HepG2 (cell line): ENCODE measurements around the gene FAM120B.

ENCODE experiments used
- ARNTL ChIP-seq: sonication (generic); formaldehyde crosslinking; IDR thresholded peaks from 2 replicates; pipeline ENCODE4 v1.4.0; 2020; ENCODE audit warnings: mild to moderate bottlenecking, missing genetic modification reagents
- HBP1 ChIP-seq: IDR thresholded peaks from 2 replicates; pipeline ENCODE4 v1.6.1; 2016; ENCODE audit warnings: low read depth, control low read depth
- POLR2AphosphoS5 ChIP-seq: IDR thresholded peaks from 2 replicates; pipeline ENCODE4 v1.6.1; 2012; ENCODE audit warnings: low read depth, low read length
- RAD21 ChIP-seq: fragments of 450-650 bp; formaldehyde crosslinking; IDR thresholded peaks from 2 replicates; pipeline ENCODE4 v1.5.0; 2020; ENCODE audit warnings: mild to moderate bottlenecking
- SATB2 ChIP-seq: sonication (generic); formaldehyde crosslinking; IDR thresholded peaks from 2 replicates; pipeline ENCODE4 v1.5.0; 2020; ENCODE audit warnings: missing genetic modification reagents
- SIN3B ChIP-seq: fragments of 150-350 bp; IDR thresholded peaks from 2 replicates; pipeline ENCODE4 v1.6.1; 2014; ENCODE audit warnings: low read length
- ZNF333 ChIP-seq: sonication (generic); formaldehyde crosslinking; IDR thresholded peaks from 2 replicates; pipeline ENCODE4 v1.4.0; 2020; ENCODE audit warnings: mild to moderate bottlenecking, missing genetic modification reagents, borderline replicate concordance
- ZNF567 ChIP-seq: sonication (generic); formaldehyde crosslinking; IDR thresholded peaks from 2 replicates; pipeline ENCODE4 v1.8.1; 2023; ENCODE audit warnings: mild to moderate bottlenecking, missing genetic modification reagents, borderline replicate concordance
- TF ChIP-seq, protein P1 (sequence below): sonication (generic); formaldehyde crosslinking; IDR thresholded peaks from 2 replicates; pipeline ENCODE4 v1.9.0; 2022; ENCODE audit warnings: missing genetic modification reagents, mild to moderate bottlenecking, borderline replicate concordance

GRCh38 chr6:170347091-170347490 is 40.5 kb downstream of the FAM120B start:
- TF ChIP-seq SATB2 (CRISPR knock-in tag) (no peak), ARNTL (no peak), RAD21 (CRISPR knock-in tag) (no peak), SIN3B (no peak), POLR2AphosphoS5 (no peak), ZNF333 (no peak), HBP1 (CRISPR knock-in tag) (no peak), ZNF567 (no peak)
- TF ChIP-seq, protein P1, sequence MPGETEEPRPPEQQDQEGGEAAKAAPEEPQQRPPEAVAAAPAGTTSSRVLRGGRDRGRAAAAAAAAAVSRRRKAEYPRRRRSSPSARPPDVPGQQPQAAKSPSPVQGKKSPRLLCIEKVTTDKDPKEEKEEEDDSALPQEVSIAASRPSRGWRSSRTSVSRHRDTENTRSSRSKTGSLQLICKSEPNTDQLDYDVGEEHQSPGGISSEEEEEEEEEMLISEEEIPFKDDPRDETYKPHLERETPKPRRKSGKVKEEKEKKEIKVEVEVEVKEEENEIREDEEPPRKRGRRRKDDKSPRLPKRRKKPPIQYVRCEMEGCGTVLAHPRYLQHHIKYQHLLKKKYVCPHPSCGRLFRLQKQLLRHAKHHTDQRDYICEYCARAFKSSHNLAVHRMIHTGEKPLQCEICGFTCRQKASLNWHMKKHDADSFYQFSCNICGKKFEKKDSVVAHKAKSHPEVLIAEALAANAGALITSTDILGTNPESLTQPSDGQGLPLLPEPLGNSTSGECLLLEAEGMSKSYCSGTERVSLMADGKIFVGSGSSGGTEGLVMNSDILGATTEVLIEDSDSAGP (CRISPR knock-in tag): no peak
